ENCODE data around the gene DLGAP5.

GRCh38 chr14:55136885-55137786, 54.2 kb downstream of the DLGAP5 start:
- TF ChIP-seq CTCF (IDR thresholded peaks at IDR 0.05; ENCODE audit: low read depth, low read length) (no peak), EZH2phosphoT487 (IDR thresholded peaks at IDR 0.05; ENCODE audit: low read depth) (no peak)
